ENCODE data around the gene CMPK2. TPM values are rescaled to one million over a fixed set of nuclear protein-coding genes. Genes with fewer than 3 reads are reported as not detected.

Gene CMPK2
- total and polyA plus RNA-seq, 9 of the 15 experiments (the other 6 are each of a cell fraction or from before 2014, with no cell fraction given) = 2.6 to 10.5 (median 5.0) TPM

GRCh38 chr2:6866275-6866671, 566 bp upstream of the CMPK2 start (continued):
- TF ChIP-seq RBM17 (IDR thresholded peaks at IDR 0.05; ENCODE audit: borderline replicate concordance, low read depth, low read length) (no peak), HDGF (IDR thresholded peaks at IDR 0.05) (0 out of 2 replicates have a peak, but pooled peaks have one; percentile 67), CHAMP1 (IDR thresholded peaks at IDR 0.05) (no peak), NFXL1 (CRISPR knock-in tag; IDR thresholded peaks at IDR 0.05) (no peak)

- CTCF ChIA-PET (ENCODE audit: low intra/inter-chr PET ratio) = interaction anchor here (0.7 to 1.9 kb wide), 2 partner anchors 39 to 182 kb away, joined by 5 to 8 read pairs; no protein-coding TSS in a partner anchor
- in situ Hi-C loops (cut with MboI) (no loop called here), intact Hi-C loops (cut with micrococcal nuclease) (no loop called here)
- Histone ChIP-seq H3K4me2 (ENCODE audit: insufficient read depth, low read length) (peak overlapping the region; percentile 97), H3K4me1 (replicated peaks in 1 of 2; ENCODE audit: control insufficient read depth in 2 of 2, insufficient read depth in 2 of 2, low read length in 2 of 2) (peaks cover 14 to 19% of the 10 kb centered on the region in 2 experiments), H3K27me3 (ENCODE audit: control insufficient read depth in 2 of 2, insufficient read depth in 2 of 2, low read length in 2 of 2) (no peaks in the 10 kb centered on the region), H3K79me2 (ENCODE audit: control insufficient read depth, insufficient read depth, low read length) (peaks cover 4% of the 10 kb centered on the region; the same call in 1 of the 3 replicates), H4K20me1 (replicated peaks; ENCODE audit: control insufficient read depth, insufficient read depth, low read length) (no peaks in the 10 kb centered on the region), H3K9me3 (replicated peaks; ENCODE audit: control insufficient read depth, insufficient read depth, low read depth, low read length) (peaks cover 3% of the 10 kb centered on the region; the same call in 1 of the 2 replicates), H3K36me3 (ENCODE audit: control insufficient read depth, insufficient read depth, low read length) (peaks cover 14% of the 10 kb centered on the region; the same call in 1 of the 3 replicates), H3K4me3 (peak overlapping the region; percentile 58), H2AFZ (ENCODE audit: low read depth, low read length) (peak overlapping the region; percentile 90), H3K9me1 (ENCODE audit: control insufficient read depth, insufficient read depth, low read length) (no peaks in the 10 kb centered on the region), H3K27ac (ENCODE audit: extremely low read depth, low read depth, low read length) (peak overlapping the region; percentile 86; the same call in 2 of the 3 replicates), H3K9ac (ENCODE audit: insufficient read depth in 1 of 2, low read depth in 2 of 2, low read length in 2 of 2) (peak overlapping the region; percentile 80 to 93; a peak in 3 of 4 replicates)
- POLR2A ChIA-PET = interaction anchor here (1.0 to 3.3 kb wide), 3 partner anchors 12 to 158 kb away, joined by 3 to 21 read pairs (median 7); partner anchors contain the start of gene RSAD2
- DNase-seq (ENCODE audit: extremely low read depth in 1 of 4, low spot score in 3 of 4) = no peak
- ATAC-seq = no peak
- 15% methylated on average over 37 of the region's 37 CpGs for WGBS (ENCODE audit: insufficient coverage, low coverage, missing lambda C conversion rate)
- FAIRE-seq = no peak
- BruUV-seq (replicated peaks) = no TSS peak
- TF ChIP-seq ZNF436 (CRISPR knock-in tag; IDR thresholded peaks at IDR 0.05) (no peak), SP1 (CRISPR knock-in tag; IDR thresholded peaks at IDR 0.05) (no peak), SRSF9 (IDR thresholded peaks at IDR 0.05; ENCODE audit: borderline replicate concordance, low read depth, low read length) (no peak), HNRNPL (IDR thresholded peaks at IDR 0.05; ENCODE audit: low read depth, low read length) (peak; percentile 76), CHD1 (IDR thresholded peaks at IDR 0.05; ENCODE audit: low read length) (peak; percentile 6), FOXA1 (IDR thresholded peaks at IDR 0.05; ENCODE audit: borderline replicate concordance) (no peak), E2F6 (IDR thresholded peaks at IDR 0.05; ENCODE audit: borderline replicate concordance in 1 of 2, extremely low read depth in 1 of 2, insufficient read depth in 1 of 2, insufficient read length in 1 of 2, low read depth in 1 of 2, low read length in 1 of 2, poor library complexity in 1 of 2, severe bottlenecking in 1 of 2) (peak in 1 of 2 experiments; percentile 16), FOXJ2 (tag; IDR thresholded peaks at IDR 0.05) (no peak), NFATC3 (IDR thresholded peaks at IDR 0.05) (no peak), ZFP30 (CRISPR knock-in tag; IDR thresholded peaks at IDR 0.05; ENCODE audit: borderline replicate concordance) (no peak), TRIM24 (IDR thresholded peaks at IDR 0.05) (no peak), FOXP4 (CRISPR knock-in tag; IDR thresholded peaks at IDR 0.05; ENCODE audit: borderline replicate concordance) (0 out of 2 replicates have a peak, but pooled peaks have one; percentile 15), MCM7 (IDR thresholded peaks at IDR 0.05) (no peak)
Observed at GRCh38 chr2:6864923-6865345, 773 bp downstream of the CMPK2 start.

Data from K562 (cell line).